NT2/D1 (cell line): Measurements from ENCODE around the gene NFYC.

Source experiments
- DNase-seq: peaks from one replicate; pipeline ENCODE4 v3.0.0-alpha.2; 2011; ENCODE audit warnings: low read depth, low spot score
- H3K27me3 ChIP-seq: 2 replicates; pipeline ENCODE4 v1.6.0; 2011; ENCODE audit warnings: mild to moderate bottlenecking; ENCODE audit not compliant: insufficient read length, insufficient read depth
- H3K36me3 ChIP-seq: 2 replicates; pipeline ENCODE4 v1.6.1; 2011; ENCODE audit warnings: mild to moderate bottlenecking, low read length, mixed read lengths; ENCODE audit not compliant: insufficient read depth, insufficient read length
- H3K4me1 ChIP-seq: 2 replicates; pipeline ENCODE4 v1.5.1; 2011; ENCODE audit not compliant: insufficient read depth, insufficient read length
- H3K4me3 ChIP-seq: 2 replicates; pipeline ENCODE4 v1.5.1; 2011; ENCODE audit warnings: low read depth; ENCODE audit not compliant: insufficient read length
- H3K9ac ChIP-seq: 2 replicates; pipeline ENCODE4 v1.6.0; 2011; ENCODE audit warnings: low read depth; ENCODE audit not compliant: insufficient read length
- H3K9me3 ChIP-seq: 2 replicates; pipeline ENCODE4 v1.5.1; 2011; ENCODE audit warnings: mild to moderate bottlenecking, low read length; ENCODE audit not compliant: insufficient read depth
- SUZ12 ChIP-seq: IDR thresholded peaks from 2 replicates; pipeline ENCODE4 v1.6.1; 2011; ENCODE audit not compliant: insufficient read length, insufficient read depth; ENCODE audit errors: extremely low read depth
- YY1 ChIP-seq: IDR thresholded peaks from 2 replicates; pipeline ENCODE4 v1.6.1; 2011; ENCODE audit not compliant: insufficient read length, insufficient read depth
- ZNF274 ChIP-seq: IDR thresholded peaks from 2 replicates; pipeline ENCODE4 v1.6.1; 2011; ENCODE audit warnings: mild to moderate bottlenecking, low read depth, low read length

The NFYC gene

GRCh38 chr1:40651138-40651857, 40.2 kb upstream of the NFYC start:
- no peak overlapping the region for H3K9ac ChIP-seq
- no peaks in the 10 kb centered on the region for H3K9me3 ChIP-seq
- peaks cover 33% of the 10 kb centered on the region for H3K4me1 ChIP-seq
- H3K36me3 ChIP-seq: no peaks in the 10 kb centered on the region
- DNase-seq: no peak
- no peak for TF ChIP-seq ZNF274
- no peak for TF ChIP-seq SUZ12
- no peak for TF ChIP-seq YY1
- no peaks in the 10 kb centered on the region for H3K27me3 ChIP-seq
- H3K4me3 ChIP-seq: no peak overlapping the region

GRCh38 chr1:40652468-40652867, 39.0 kb upstream of the NFYC start:
- peaks cover 30% of the 10 kb centered on the region for H3K4me1 ChIP-seq
- no peaks in the 10 kb centered on the region for H3K36me3 ChIP-seq
- TF ChIP-seq SUZ12: no peak
- TF ChIP-seq ZNF274: no peak
- no peak for TF ChIP-seq YY1
- DNase-seq: no peak
- H3K4me3 ChIP-seq: no peak overlapping the region
- H3K9me3 ChIP-seq: no peaks in the 10 kb centered on the region
- H3K9ac ChIP-seq: no peak overlapping the region
- no peaks in the 10 kb centered on the region for H3K27me3 ChIP-seq

- H3K27me3 ChIP-seq: no peaks in the 10 kb centered on the region
- no peak for DNase-seq
- TF ChIP-seq YY1 (no peak), ZNF274 (no peak), SUZ12 (no peak)
- H3K36me3 ChIP-seq: no peaks in the 10 kb centered on the region
- no peaks in the 10 kb centered on the region for H3K9me3 ChIP-seq
- H3K9ac ChIP-seq: no peak overlapping the region
- H3K4me1 ChIP-seq: peaks cover 30% of the 10 kb centered on the region
- H3K4me3 ChIP-seq: no peak overlapping the region
Measured at GRCh38 chr1:40652979-40653378, 38.5 kb upstream of the NFYC start.

- Histone ChIP-seq H3K9me3 (no peaks in the 10 kb centered on the region), H3K36me3 (no peaks in the 10 kb centered on the region), H3K4me3 (peak overlapping the region; percentile 40), H3K27me3 (no peaks in the 10 kb centered on the region), H3K4me1 (peaks cover 30% of the 10 kb centered on the region), H3K9ac (peak overlapping the region; percentile 63)
- no peak for TF ChIP-seq ZNF274
- no peak for TF ChIP-seq YY1
- TF ChIP-seq SUZ12: no peak
- DNase-seq: no peak
Measured at GRCh38 chr1:40653851-40654537, 37.5 kb upstream of the NFYC start.

GRCh38 chr1:40657046-40657445, 34.5 kb upstream of the NFYC start:
- DNase-seq: no peak

GRCh38 chr1:40658751-40659648, 32.5 kb upstream of the NFYC start:
- no peak for TF ChIP-seq ZNF274
- TF ChIP-seq SUZ12: no peak
- TF ChIP-seq YY1: no peak
- peaks cover 31% of the 10 kb centered on the region for H3K4me1 ChIP-seq
- no peak overlapping the region for H3K4me3 ChIP-seq
- no peaks in the 10 kb centered on the region for H3K36me3 ChIP-seq
- no peak for DNase-seq
- H3K27me3 ChIP-seq: no peaks in the 10 kb centered on the region
- no peaks in the 10 kb centered on the region for H3K9me3 ChIP-seq
- H3K9ac ChIP-seq: no peak overlapping the region

More at GRCh38 chr1:40657046-40657445, 34.5 kb upstream of the NFYC start:
- Histone ChIP-seq H3K9me3 (no peaks in the 10 kb centered on the region), H3K4me1 (peaks cover 23% of the 10 kb centered on the region), H3K9ac (no peak overlapping the region), H3K36me3 (no peaks in the 10 kb centered on the region), H3K27me3 (no peaks in the 10 kb centered on the region), H3K4me3 (no peak overlapping the region)
- TF ChIP-seq YY1 (no peak), SUZ12 (no peak), ZNF274 (no peak)

GRCh38 chr1:40659649-40659947, 31.9 kb upstream of the NFYC start:
- H3K9me3 ChIP-seq: no peaks in the 10 kb centered on the region
- no peak for TF ChIP-seq ZNF274
- TF ChIP-seq YY1: no peak
- TF ChIP-seq SUZ12: no peak
- H3K4me1 ChIP-seq: peaks cover 32% of the 10 kb centered on the region
- no peaks in the 10 kb centered on the region for H3K27me3 ChIP-seq
- DNase-seq: no peak
- no peak overlapping the region for H3K9ac ChIP-seq
- no peak overlapping the region for H3K4me3 ChIP-seq
- H3K36me3 ChIP-seq: no peaks in the 10 kb centered on the region
